Activated T-cell treated with anti-CD3 and anti-CD28 coated beads, Interleukin-2, amount 50 U/mL, for 72 hours (primary cell): Measurements from ENCODE around the gene CLMP. TPM values are rescaled to one million over a fixed set of nuclear protein-coding genes. Genes with fewer than 3 reads are reported as not detected.
"Not testable (repeated sequence)": the region's sequence is repeated elsewhere in the genome, so short reads cannot be mapped to it uniquely, and the experiment has no call there.

Experiments
- ATAC-seq, 2 donors: fragments of 150-1000 bp; cut with Tn5 transposase; replicated peaks in 1 of 2; 2 replicates each; pipeline ENCODE4 v1.10.0; 2021; ENCODE audit warnings: moderate library complexity in 2 of 2, mild to moderate bottlenecking in 1 of 2
- DNase-seq, 2 donors: peaks; one replicate each; pipeline ENCODE4 v3.0.0; 2021 to 2022; ENCODE audit warnings: mixed read lengths in 1 of 2
- H3K27ac Mint-ChIP-seq: one replicate; pipeline ENCODE4 v1.8.0; 2022; ENCODE audit warnings: mild to moderate bottlenecking, moderate library complexity, mixed read lengths
- H3K27me3 Mint-ChIP-seq: one replicate; pipeline ENCODE4 v1.8.0; 2022; ENCODE audit warnings: low read depth, mixed read lengths
- H3K36me3 Mint-ChIP-seq, 2 donors: one replicate each; pipeline ENCODE4 v1.8.0; 2022; ENCODE audit warnings: mixed read lengths in 2 of 2, mild to moderate bottlenecking in 1 of 2; ENCODE audit not compliant: insufficient read depth in 2 of 2
- H3K4me1 Mint-ChIP-seq: one replicate; pipeline ENCODE4 v1.8.0; 2022; ENCODE audit warnings: low read depth, mixed read lengths
- H3K4me3 Mint-ChIP-seq, 2 donors: one replicate each; pipeline ENCODE4 v1.8.0; 2022; ENCODE audit warnings: mild to moderate bottlenecking in 2 of 2, mixed read lengths in 2 of 2, moderate library complexity in 2 of 2
- H3K9me3 Mint-ChIP-seq, 2 donors: one replicate each; pipeline ENCODE4 v1.8.0; 2022; ENCODE audit warnings: mixed read lengths in 2 of 2
- total RNA-seq, 2 donors: library from RNA; stranded (reverse); gene quantifications; one replicate each; pipeline ENCODE4 v1.2.3, GENCODE V29; 2022

Gene CLMP
- total RNA-seq, 2 donors from 2014 or later, result 0.17 to 0.19 TPM

GRCh38 chr11:123111465-123111864 lies 83.6 kb downstream of the CLMP start:
- peaks cover 7% of the 10 kb centered on the region for H3K27me3 Mint-ChIP-seq
- ATAC-seq (peak; percentile 41 to 49), DNase-seq (no peak)
- H3K36me3 Mint-ChIP-seq, result peaks cover 0 to 2% of the 10 kb centered on the region in 2 donors
- no peak overlapping the region for H3K4me3 Mint-ChIP-seq
- no peaks in the 10 kb centered on the region for H3K9me3 Mint-ChIP-seq
- no peak overlapping the region for H3K27ac Mint-ChIP-seq
- H3K4me1 Mint-ChIP-seq, result peaks cover 6% of the 10 kb centered on the region

- Mint-ChIP-seq H3K27ac (no peak overlapping the region), H3K4me1 (peaks cover 6% of the 10 kb centered on the region), H3K27me3 (peaks cover 7% of the 10 kb centered on the region), H3K9me3 (no peaks in the 10 kb centered on the region), H3K36me3 (peaks cover 0 to 2% of the 10 kb centered on the region in 2 donors), H3K4me3 (no peak overlapping the region)
- ATAC-seq (no peak), DNase-seq (no peak)
Measured at GRCh38 chr11:123110397-123110796, 84.7 kb downstream of the CLMP start.

GRCh38 chr11:123107945-123108495 lies 87.0 kb downstream of the CLMP start:
- Mint-ChIP-seq H3K27me3 (peaks cover 7% of the 10 kb centered on the region), H3K4me1 (peaks cover 6% of the 10 kb centered on the region), H3K4me3 (no peak overlapping the region), H3K9me3 (no peaks in the 10 kb centered on the region), H3K36me3 (no peaks in the 10 kb centered on the region), H3K27ac (no peak overlapping the region)
- DNase-seq, result no peak
- ATAC-seq, result no peak

DNA sequence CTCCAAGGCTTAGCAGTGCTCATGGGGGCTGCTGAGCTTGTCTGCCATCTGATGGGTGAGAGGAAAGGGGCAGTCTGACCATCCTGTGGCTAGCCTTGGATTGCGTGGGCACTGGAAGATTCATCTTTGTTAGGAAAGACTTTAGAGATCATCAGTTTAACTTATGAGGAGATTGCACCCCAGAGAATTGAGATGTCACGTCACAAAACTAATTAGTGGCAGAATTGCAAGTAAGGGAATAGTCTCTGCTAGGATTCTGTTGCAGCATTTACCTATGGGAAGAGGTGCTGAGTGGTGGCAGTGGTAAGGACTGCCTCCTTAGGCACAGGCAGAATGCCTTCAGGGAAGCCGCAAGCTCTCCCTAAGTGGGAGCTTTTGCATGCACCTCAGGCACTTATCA lies 90.4 kb downstream of the CLMP start:
- H3K9me3 Mint-ChIP-seq, result no peaks in the 10 kb centered on the region
- peaks cover 7% of the 10 kb centered on the region for H3K27me3 Mint-ChIP-seq
- H3K4me3 Mint-ChIP-seq, result no peak overlapping the region
- H3K27ac Mint-ChIP-seq, result no peak overlapping the region
- H3K4me1 Mint-ChIP-seq, result peaks cover 15% of the 10 kb centered on the region
- ATAC-seq, result no peak
- H3K36me3 Mint-ChIP-seq, result no peaks in the 10 kb centered on the region
- DNase-seq, result no peak

- Mint-ChIP-seq H3K27me3 (peaks cover 4% of the 10 kb centered on the region), H3K27ac (no peak overlapping the region), H3K4me1 (peaks cover 20% of the 10 kb centered on the region), H3K9me3 (no peaks in the 10 kb centered on the region), H3K36me3 (no peaks in the 10 kb centered on the region), H3K4me3 (no peak overlapping the region)
- ATAC-seq (peak; percentile 53 to 73), DNase-seq (peak in 1 of 2 donors; percentile 19)
Measured at GRCh38 chr11:123103326-123103980, 91.6 kb downstream of the CLMP start.

- H3K36me3 Mint-ChIP-seq, result no peaks in the 10 kb centered on the region
- peak overlapping the region; percentile 25 for H3K27ac Mint-ChIP-seq
- no peaks in the 10 kb centered on the region for H3K9me3 Mint-ChIP-seq
- H3K4me3 Mint-ChIP-seq, result peak overlapping the region; percentile 42 to 73
- peak in 1 of 2 donors; percentile 6 for DNase-seq
- no peak for ATAC-seq
- H3K27me3 Mint-ChIP-seq, result no peaks in the 10 kb centered on the region
- H3K4me1 Mint-ChIP-seq, result peaks cover 22% of the 10 kb centered on the region
Measured at GRCh38 chr11:123100379-123101085, 94.5 kb downstream of the CLMP start.

DNA sequence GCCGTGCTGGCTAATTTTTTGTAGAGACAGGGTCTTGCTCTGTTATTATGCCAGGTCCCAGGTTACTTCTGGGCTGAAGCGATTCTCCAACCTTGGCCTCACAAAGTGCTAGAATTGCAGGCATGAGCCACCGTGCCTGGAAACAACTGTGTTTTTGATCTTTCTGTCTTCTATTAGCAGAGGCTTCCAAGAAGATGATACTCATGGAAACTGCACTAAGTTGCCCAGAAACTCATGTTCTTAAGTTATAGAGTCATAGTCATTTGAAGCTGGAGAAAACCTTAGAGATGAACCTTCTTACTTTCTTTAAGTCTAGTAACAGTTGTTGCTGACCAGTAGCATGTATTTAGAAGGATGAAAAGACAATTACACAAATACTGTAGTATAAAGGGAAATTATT lies 96.1 kb downstream of the CLMP start:
- H3K27ac Mint-ChIP-seq, result no peak overlapping the region
- no peak for ATAC-seq

GRCh38 chr11:123093739-123094138 lies 101.3 kb downstream of the CLMP start:
- Mint-ChIP-seq H3K4me1 (peaks cover 5% of the 10 kb centered on the region), H3K27ac (no peak overlapping the region), H3K4me3 (no peak overlapping the region), H3K27me3 (no peaks in the 10 kb centered on the region), H3K36me3 (no peaks in the 10 kb centered on the region), H3K9me3 (no peaks in the 10 kb centered on the region)
- no peak for ATAC-seq
- DNase-seq, result no peak

More for the DNA sequence above, 96.1 kb downstream of the CLMP start:
- H3K9me3 Mint-ChIP-seq, result no peaks in the 10 kb centered on the region
- peaks cover 25% of the 10 kb centered on the region for H3K4me1 Mint-ChIP-seq
- H3K27me3 Mint-ChIP-seq, result no peaks in the 10 kb centered on the region
- no peaks in the 10 kb centered on the region for H3K36me3 Mint-ChIP-seq
- DNase-seq, result no peak
- no peak overlapping the region for H3K4me3 Mint-ChIP-seq

DNA sequence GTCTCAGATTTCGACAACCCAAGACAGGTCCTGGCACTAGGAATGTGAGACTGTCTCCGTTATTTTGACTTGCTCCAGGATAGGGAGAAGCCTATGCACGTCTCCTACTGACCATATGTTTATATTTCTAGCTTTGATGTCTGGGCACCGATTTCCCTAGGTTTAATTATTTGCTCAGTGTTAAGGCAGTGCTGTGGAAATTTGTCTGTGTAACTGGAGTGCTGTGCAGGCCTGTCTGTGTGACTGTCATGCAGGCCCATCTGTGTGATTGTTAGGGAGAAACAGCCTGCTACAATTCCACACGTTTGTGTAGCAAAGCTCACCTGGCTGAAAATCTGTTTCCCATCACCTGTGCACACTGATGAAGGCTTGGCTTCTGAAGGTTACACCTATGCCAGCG lies 103.5 kb downstream of the CLMP start:
- DNase-seq, result no peak
- ATAC-seq, result no peak
- peaks cover 24% of the 10 kb centered on the region for H3K4me1 Mint-ChIP-seq
- H3K9me3 Mint-ChIP-seq, result no peaks in the 10 kb centered on the region
- no peak overlapping the region for H3K27ac Mint-ChIP-seq
- no peaks in the 10 kb centered on the region for H3K36me3 Mint-ChIP-seq
- H3K4me3 Mint-ChIP-seq, result no peak overlapping the region
- no peaks in the 10 kb centered on the region for H3K27me3 Mint-ChIP-seq

DNA sequence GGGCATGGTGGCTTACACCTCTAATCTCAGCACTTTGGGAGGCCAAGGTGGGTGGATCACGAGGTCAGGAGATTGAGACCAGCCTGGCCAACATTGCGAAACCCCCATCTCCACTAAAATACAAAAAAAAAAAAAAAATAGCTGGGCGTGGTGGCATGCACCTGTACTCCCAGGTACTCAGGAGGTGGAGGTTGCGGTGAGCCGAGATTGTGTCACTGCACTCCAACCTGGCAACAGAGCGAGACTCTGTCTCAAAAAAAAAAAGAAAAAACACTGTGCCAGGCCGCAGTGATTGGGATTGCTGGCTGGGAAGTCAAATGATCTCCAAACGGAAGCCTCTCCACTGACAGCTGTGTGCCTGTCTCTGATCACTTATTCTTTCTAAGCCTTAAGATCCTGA lies 104.9 kb downstream of the CLMP start:
- H3K36me3 Mint-ChIP-seq, H3K27ac Mint-ChIP-seq, H3K4me3 Mint-ChIP-seq, ATAC-seq, H3K27me3 Mint-ChIP-seq, DNase-seq, H3K9me3 Mint-ChIP-seq: not testable (repeated sequence)
- H3K4me1 Mint-ChIP-seq, result peaks cover 32% of the 10 kb centered on the region

- not testable (repeated sequence) for ATAC-seq, DNase-seq, H3K9me3 Mint-ChIP-seq, H3K36me3 Mint-ChIP-seq, H3K27ac Mint-ChIP-seq, H3K4me3 Mint-ChIP-seq, H3K27me3 Mint-ChIP-seq
- peaks cover 34% of the 10 kb centered on the region for H3K4me1 Mint-ChIP-seq
Measured at GRCh38 chr11:123088896-123089295, 106.2 kb downstream of the CLMP start.

- not testable (repeated sequence) for H3K9me3 Mint-ChIP-seq, H3K27me3 Mint-ChIP-seq, DNase-seq, H3K36me3 Mint-ChIP-seq
- peaks cover 46% of the 10 kb centered on the region for H3K4me1 Mint-ChIP-seq
- peak overlapping the region; percentile 93 for H3K27ac Mint-ChIP-seq
- peak; percentile 90 to 91 for ATAC-seq
- H3K4me3 Mint-ChIP-seq, result peak overlapping the region; percentile 68 to 70
Measured at GRCh38 chr11:123087657-123088056, 107.4 kb downstream of the CLMP start.

DNA sequence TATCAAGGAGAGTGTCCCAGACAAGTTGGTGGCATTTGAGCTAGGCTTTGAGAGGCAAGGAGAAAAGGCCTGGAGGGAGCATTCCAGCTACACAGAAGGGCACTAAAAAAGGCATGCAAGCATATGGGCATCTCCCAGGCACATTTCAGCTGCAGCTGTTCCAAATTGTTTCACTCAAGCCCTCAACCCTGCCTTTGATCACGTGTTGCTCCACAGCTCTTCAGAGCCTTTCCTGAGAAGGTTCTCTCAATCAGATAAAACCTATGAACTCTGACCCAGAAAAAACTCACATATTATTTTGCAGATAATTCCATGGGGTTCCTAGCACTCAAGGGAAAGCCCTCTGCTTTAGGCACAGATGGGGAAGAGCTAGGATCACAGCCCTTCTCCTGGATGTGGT lies 108.7 kb downstream of the CLMP start:
- Mint-ChIP-seq H3K27me3 (no peaks in the 10 kb centered on the region), H3K4me1 (peaks cover 60% of the 10 kb centered on the region), H3K9me3 (no peaks in the 10 kb centered on the region), H3K4me3 (peak overlapping the region in 1 of 2 donors; percentile 44), H3K36me3 (peaks cover 6 to 9% of the 10 kb centered on the region in 2 donors), H3K27ac (peak overlapping the region; percentile 79)
- DNase-seq, result no peak
- ATAC-seq, result no peak
